Measurements from ENCODE around the gene FASLG. TPM values are rescaled to one million over a fixed set of nuclear protein-coding genes. Genes with fewer than 3 reads are reported as not detected.

FASLG gene
- polyA plus RNA-seq, 3 donors from 2014 or later = 20.7 to 60.6 (median 40.2) TPM

- no peaks in the 10 kb centered on the region for H3K9me3 Mint-ChIP-seq
These were observed 5.7 kb upstream of the FASLG start for GRCh38 chr1:172653015-172653709.

GRCh38 chr1:172654535-172654934 lies 4.4 kb upstream of the FASLG start:
- Mint-ChIP-seq H3K4me1 (peaks cover 22 to 43% of the 10 kb centered on the region in 2 donors), H3K4me3 (no peak overlapping the region), H3K36me3 (peaks cover 0 to 7% (median 0%) of the 10 kb centered on the region in 3 donors), H3K27ac (no peak overlapping the region), H3K9me3 (no peaks in the 10 kb centered on the region), H3K27me3 (ENCODE audit: low read depth in 3 of 3) (peaks cover 4 to 9% (median 7%) of the 10 kb centered on the region in 3 donors)
- no peak for DNase-seq

More at GRCh38 chr1:172653015-172653709, 5.7 kb upstream of the FASLG start:
- Mint-ChIP-seq H3K4me1 (peaks cover 21 to 39% of the 10 kb centered on the region in 2 donors), H3K27ac (no peak overlapping the region), H3K27me3 (ENCODE audit: low read depth in 3 of 3) (peaks cover 0 to 1% (median 0%) of the 10 kb centered on the region in 3 donors), H3K4me3 (no peak overlapping the region), H3K36me3 (no peaks in the 10 kb centered on the region)
- DNase-seq = no peak

DNA sequence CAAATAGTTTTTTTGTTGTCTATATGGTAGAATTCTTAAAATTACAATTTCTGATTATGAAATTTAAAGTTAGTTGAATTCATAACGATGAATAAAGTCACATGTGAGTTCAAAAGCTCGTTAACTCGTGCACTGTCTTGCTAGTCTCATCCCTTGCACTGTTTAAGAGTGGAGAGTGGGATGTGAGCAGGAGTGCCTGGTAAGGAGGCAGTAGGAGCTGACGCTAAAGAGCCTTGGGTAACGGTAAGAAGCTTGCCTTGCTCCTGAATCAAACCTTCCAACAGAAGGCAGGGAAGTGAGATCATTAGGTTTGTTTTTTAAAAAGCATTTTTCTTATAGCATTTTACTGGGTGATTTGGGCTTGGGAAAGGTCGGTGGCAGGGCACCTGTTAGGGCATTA lies 2.3 kb upstream of the FASLG start:
- peak overlapping the region in 3 of 5 donors; percentile 3 to 21 (median 3) for H3K4me3 Mint-ChIP-seq
- peak overlapping the region in 2 of 6 donors; percentile 2 to 74 for H3K27ac Mint-ChIP-seq
- H3K27me3 Mint-ChIP-seq (ENCODE audit: low read depth in 3 of 3) = peaks cover 4 to 9% (median 7%) of the 10 kb centered on the region in 3 donors
- H3K36me3 Mint-ChIP-seq = peaks cover 7 to 24% (median 15%) of the 10 kb centered on the region in 3 donors
- H3K9me3 Mint-ChIP-seq = no peaks in the 10 kb centered on the region
- DNase-seq = no peak
- peaks cover 32 to 49% of the 10 kb centered on the region in 2 donors for H3K4me1 Mint-ChIP-seq

GRCh38 chr1:172657586-172657985 lies 1.3 kb upstream of the FASLG start:
- peak overlapping the region in 1 of 6 donors; percentile 49 for H3K27ac Mint-ChIP-seq
- H3K4me1 Mint-ChIP-seq = peaks cover 38 to 59% of the 10 kb centered on the region in 2 donors
- DNase-seq = no peak
- peaks cover 9 to 27% (median 15%) of the 10 kb centered on the region in 3 donors for H3K36me3 Mint-ChIP-seq
- H3K27me3 Mint-ChIP-seq (ENCODE audit: low read depth in 3 of 3) = peaks cover 4 to 9% (median 9%) of the 10 kb centered on the region in 3 donors
- no peak overlapping the region for H3K4me3 Mint-ChIP-seq
- no peaks in the 10 kb centered on the region for H3K9me3 Mint-ChIP-seq

- Mint-ChIP-seq H3K4me1 (peaks cover 69 to 86% of the 10 kb centered on the region in 2 donors), H3K4me3 (peak overlapping the region; percentile 96 to 100 (median 98)), H3K36me3 (peaks cover 38 to 58% (median 43%) of the 10 kb centered on the region in 3 donors), H3K27me3 (ENCODE audit: low read depth in 3 of 3) (peaks cover 7 to 16% (median 13%) of the 10 kb centered on the region in 3 donors), H3K27ac (peak overlapping the region; percentile 96 to 99 (median 99)), H3K9me3 (no peaks in the 10 kb centered on the region)
- DNase-seq = peak; percentile 50 to 60 (median 53)
These were observed 2.2 kb downstream of the FASLG start for GRCh38 chr1:172661107-172661506.

GRCh38 chr1:172662464-172663109 lies 3.7 kb downstream of the FASLG start:
- peaks cover 53 to 73% (median 57%) of the 10 kb centered on the region in 3 donors for H3K36me3 Mint-ChIP-seq
- peak overlapping the region; percentile 96 to 100 (median 98) for H3K4me3 Mint-ChIP-seq
- peak overlapping the region; percentile 96 to 99 (median 99) for H3K27ac Mint-ChIP-seq
- no peaks in the 10 kb centered on the region for H3K9me3 Mint-ChIP-seq
- peak; percentile 95 to 96 (median 96) for DNase-seq
- H3K27me3 Mint-ChIP-seq (ENCODE audit: low read depth in 3 of 3) = peaks cover 6 to 16% (median 13%) of the 10 kb centered on the region in 3 donors
- peaks cover 71 to 90% of the 10 kb centered on the region in 2 donors for H3K4me1 Mint-ChIP-seq

DNA sequence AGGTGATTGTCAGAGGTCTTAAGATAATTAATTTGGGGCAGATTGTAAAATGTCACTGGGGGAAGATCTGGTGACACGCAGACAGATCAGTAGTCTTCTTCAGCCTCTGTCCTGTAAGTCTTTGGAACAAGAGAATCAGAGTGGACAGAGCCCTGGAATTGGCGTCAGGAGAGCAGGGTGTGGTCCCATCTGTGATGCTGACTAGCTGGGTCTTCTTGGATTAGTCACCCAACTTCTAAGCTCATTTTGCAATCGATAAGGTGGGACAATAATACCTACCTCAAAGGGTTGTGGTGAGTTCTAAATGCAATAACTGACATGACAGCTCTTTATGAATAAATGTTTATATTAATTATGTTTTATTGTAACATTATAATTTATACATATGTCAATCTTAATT lies 4.8 kb downstream of the FASLG start:
- Mint-ChIP-seq H3K4me1 (peaks cover 75 to 93% of the 10 kb centered on the region in 2 donors), H3K27me3 (ENCODE audit: low read depth in 3 of 3) (peaks cover 6 to 15% (median 13%) of the 10 kb centered on the region in 3 donors), H3K4me3 (peak overlapping the region; percentile 96 to 100 (median 98)), H3K36me3 (peaks cover 61 to 82% (median 69%) of the 10 kb centered on the region in 3 donors), H3K9me3 (no peaks in the 10 kb centered on the region), H3K27ac (peak overlapping the region; percentile 96 to 99 (median 99))
- DNase-seq = no peak

GRCh38 chr1:172668097-172668496 lies 9.2 kb downstream of the FASLG start:
- Mint-ChIP-seq H3K4me3 (peak overlapping the region; percentile 1 to 57 (median 36)), H3K4me1 (peaks cover 95 to 100% of the 10 kb centered on the region in 2 donors), H3K27ac (peak overlapping the region; percentile 96 to 100 (median 99)), H3K9me3 (no peaks in the 10 kb centered on the region), H3K27me3 (ENCODE audit: low read depth in 3 of 3) (peaks cover 5 to 9% (median 6%) of the 10 kb centered on the region in 3 donors), H3K36me3 (peaks cover 61 to 72% (median 64%) of the 10 kb centered on the region in 3 donors)
- no peak for DNase-seq

DNA sequence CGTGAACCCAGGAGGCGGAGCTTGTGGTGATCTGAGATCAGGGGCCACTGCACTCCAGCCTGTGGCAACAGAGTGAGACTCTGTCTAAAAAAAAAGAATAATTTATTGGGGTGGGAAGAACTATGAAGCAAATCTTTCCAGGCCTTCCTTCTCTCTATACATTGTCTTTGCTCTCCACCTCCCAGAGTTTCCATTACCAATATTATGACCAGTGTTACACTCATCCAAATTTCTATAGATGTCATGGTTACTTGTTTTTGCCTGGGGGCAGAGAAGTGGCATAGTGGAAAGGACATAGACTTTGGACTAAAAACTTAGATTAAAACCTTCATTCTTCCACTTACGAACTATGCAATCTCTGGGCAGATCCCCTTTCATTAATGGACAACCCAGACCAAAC lies 10.1 kb downstream of the FASLG start:
- Mint-ChIP-seq H3K4me3 (peak overlapping the region in 4 of 5 donors; percentile 28 to 77 (median 41)), H3K9me3 (no peaks in the 10 kb centered on the region), H3K4me1 (peaks cover 96 to 100% of the 10 kb centered on the region in 2 donors), H3K27ac (peak overlapping the region; percentile 96 to 100 (median 99)), H3K36me3 (peaks cover 55 to 67% (median 57%) of the 10 kb centered on the region in 3 donors), H3K27me3 (ENCODE audit: low read depth in 3 of 3) (peaks cover 4 to 9% (median 5%) of the 10 kb centered on the region in 3 donors)
- no peak for DNase-seq

DNA sequence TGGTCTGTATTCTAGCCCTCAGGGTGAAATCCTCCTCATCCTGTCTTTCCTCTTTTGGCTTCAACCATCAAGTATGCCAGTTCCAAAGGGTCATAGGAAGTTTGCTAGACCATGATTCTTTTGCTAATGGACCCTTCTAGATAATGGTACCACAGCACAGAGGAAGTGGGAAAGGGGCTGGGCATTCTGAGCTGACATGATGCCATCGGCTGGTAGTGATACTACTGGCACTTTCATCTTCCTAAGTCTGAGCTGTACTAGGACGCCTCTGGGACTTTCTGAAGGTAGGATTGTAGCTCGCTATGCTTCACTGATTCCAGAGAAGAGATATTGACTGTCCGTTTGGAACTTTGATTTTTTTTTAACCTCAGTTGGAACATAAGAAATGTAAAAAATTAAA lies 11.4 kb downstream of the FASLG start:
- Mint-ChIP-seq H3K4me1 (peaks cover 96 to 100% of the 10 kb centered on the region in 2 donors), H3K27ac (peak overlapping the region; percentile 96 to 100 (median 99)), H3K27me3 (ENCODE audit: low read depth in 3 of 3) (peaks cover 5 to 9% (median 7%) of the 10 kb centered on the region in 3 donors), H3K9me3 (no peaks in the 10 kb centered on the region), H3K36me3 (peaks cover 42 to 56% (median 46%) of the 10 kb centered on the region in 3 donors), H3K4me3 (peak overlapping the region; percentile 74 to 89 (median 84))
- no peak for DNase-seq

DNA sequence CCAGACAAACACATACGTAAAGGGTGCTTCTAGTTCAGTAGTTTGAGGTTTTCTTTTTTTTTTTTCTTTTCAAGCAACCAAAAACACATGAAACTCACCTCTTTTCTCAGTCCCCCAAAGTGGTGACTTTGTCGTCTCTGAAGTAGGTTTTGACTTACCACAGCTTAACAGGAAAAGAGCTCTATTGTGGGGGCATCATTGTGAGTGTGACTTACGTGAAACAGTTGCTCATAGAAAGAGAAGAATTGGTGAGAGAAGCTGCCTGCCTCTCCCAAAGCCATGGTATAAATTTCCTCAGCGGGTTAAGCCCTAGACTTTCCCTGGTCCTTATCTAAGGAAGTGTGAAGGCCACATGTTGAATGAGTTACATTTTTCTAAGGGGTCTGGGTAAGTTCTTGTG lies 11.9 kb downstream of the FASLG start:
- Mint-ChIP-seq H3K9me3 (no peaks in the 10 kb centered on the region), H3K4me3 (peak overlapping the region; percentile 74 to 89 (median 84)), H3K4me1 (peaks cover 96 to 100% of the 10 kb centered on the region in 2 donors), H3K27me3 (ENCODE audit: low read depth in 3 of 3) (peaks cover 5 to 9% (median 7%) of the 10 kb centered on the region in 3 donors), H3K27ac (peak overlapping the region; percentile 96 to 100 (median 99)), H3K36me3 (peaks cover 38 to 52% (median 41%) of the 10 kb centered on the region in 3 donors)
- DNase-seq = peak; percentile 85 to 88 (median 88)

DNA sequence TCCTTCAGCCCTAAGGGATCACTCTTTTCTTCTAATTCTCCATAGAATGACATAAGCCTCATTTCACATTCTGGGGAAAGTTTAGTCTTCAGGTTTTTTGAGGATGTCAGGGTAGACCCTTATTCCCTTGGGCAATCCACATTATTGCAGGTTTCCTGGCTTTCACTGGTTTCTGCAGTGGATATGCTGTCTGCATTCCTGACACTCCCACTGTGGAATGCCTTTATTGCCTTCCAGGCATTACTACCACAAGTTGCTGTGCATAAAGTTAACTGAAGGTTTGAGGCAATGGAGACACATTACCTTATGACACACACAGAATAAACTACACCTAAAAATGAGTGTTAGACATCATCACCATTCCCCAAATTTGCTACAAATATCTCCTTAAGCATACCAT lies 12.7 kb downstream of the FASLG start:
- H3K36me3 Mint-ChIP-seq = peaks cover 30 to 44% (median 33%) of the 10 kb centered on the region in 3 donors
- DNase-seq = no peak
- H3K4me3 Mint-ChIP-seq = peak overlapping the region; percentile 54 to 89 (median 77)
- peaks cover 5 to 9% (median 7%) of the 10 kb centered on the region in 3 donors for H3K27me3 Mint-ChIP-seq (ENCODE audit: low read depth in 3 of 3)
- no peaks in the 10 kb centered on the region for H3K9me3 Mint-ChIP-seq
- H3K27ac Mint-ChIP-seq = peak overlapping the region; percentile 96 to 100 (median 99)
- peaks cover 97 to 100% of the 10 kb centered on the region in 2 donors for H3K4me1 Mint-ChIP-seq

GRCh38 chr1:172672720-172673119 lies 13.8 kb downstream of the FASLG start:
- H3K4me1 Mint-ChIP-seq = peaks cover 99 to 100% of the 10 kb centered on the region in 2 donors
- H3K27me3 Mint-ChIP-seq (ENCODE audit: low read depth in 3 of 3) = peaks cover 5 to 9% (median 7%) of the 10 kb centered on the region in 3 donors
- peak overlapping the region; percentile 54 to 89 (median 77) for H3K4me3 Mint-ChIP-seq
- H3K9me3 Mint-ChIP-seq = no peaks in the 10 kb centered on the region
- DNase-seq = no peak
- H3K27ac Mint-ChIP-seq = peak overlapping the region; percentile 96 to 100 (median 99)
- peaks cover 18 to 33% (median 22%) of the 10 kb centered on the region in 3 donors for H3K36me3 Mint-ChIP-seq

Measured in immature natural killer cell (primary cell).